HG03139 (cell line): ENCODE data around the gene FRAS1.
"Not testable (repeated sequence)": the region's sequence is repeated elsewhere in the genome, so short reads cannot be mapped to it uniquely, and the experiment has no call there.

Source experiments
- ATAC-seq: cut with Tn5 transposase; IDR thresholded peaks from one replicate; pipeline ENCODE4 v1.9.1; 2021; ENCODE audit not compliant: unreplicated experiment

Gene FRAS1

GRCh38 chr4:78165758-78166157, 108.6 kb downstream of the FRAS1 start:
- ATAC-seq = no peak

GRCh38 chr4:78166622-78167021, 109.5 kb downstream of the FRAS1 start:
- ATAC-seq = no peak

- no peak for ATAC-seq
Measured at GRCh38 chr4:78167510-78167909, 110.4 kb downstream of the FRAS1 start.

- ATAC-seq = no peak
Measured at GRCh38 chr4:78168029-78168428, 110.9 kb downstream of the FRAS1 start.

GRCh38 chr4:78169728-78170127, 112.6 kb downstream of the FRAS1 start:
- no peak for ATAC-seq

- ATAC-seq = no peak
Measured at GRCh38 chr4:78171482-78171881, 114.4 kb downstream of the FRAS1 start.

GRCh38 chr4:78174891-78175290, 117.8 kb downstream of the FRAS1 start:
- ATAC-seq = no peak

- ATAC-seq = no peak
Measured at GRCh38 chr4:78179196-78179595, 122.1 kb downstream of the FRAS1 start.

GRCh38 chr4:78181681-78182234, 124.6 kb downstream of the FRAS1 start:
- not testable (repeated sequence) for ATAC-seq

GRCh38 chr4:78184584-78184983, 127.5 kb downstream of the FRAS1 start:
- ATAC-seq = no peak

GRCh38 chr4:78185117-78185516, 128.0 kb downstream of the FRAS1 start:
- ATAC-seq = no peak

- ATAC-seq = no peak
Measured at GRCh38 chr4:78186597-78187543, 129.7 kb downstream of the FRAS1 start.

GRCh38 chr4:78190068-78190467, 132.9 kb downstream of the FRAS1 start:
- ATAC-seq = no peak

- no peak for ATAC-seq
Measured at GRCh38 chr4:78190595-78190994, 133.5 kb downstream of the FRAS1 start.

- no peak for ATAC-seq
Measured at GRCh38 chr4:78197947-78198346, 140.8 kb downstream of the FRAS1 start.

- ATAC-seq = no peak
Measured at GRCh38 chr4:78199984-78200383, 142.9 kb downstream of the FRAS1 start.

- no peak for ATAC-seq
Measured at GRCh38 chr4:78200949-78201348, 143.8 kb downstream of the FRAS1 start.

- ATAC-seq = no peak
Measured at GRCh38 chr4:78204176-78204575, 147.1 kb downstream of the FRAS1 start.

- ATAC-seq = no peak
Measured at GRCh38 chr4:78205591-78205990, 148.5 kb downstream of the FRAS1 start.

- no peak for ATAC-seq
Measured at GRCh38 chr4:78207541-78207940, 150.4 kb downstream of the FRAS1 start.

- ATAC-seq = no peak
Measured at GRCh38 chr4:78207951-78208350, 150.8 kb downstream of the FRAS1 start.

- ATAC-seq = not testable (repeated sequence)
Measured at GRCh38 chr4:78208896-78209295, 151.8 kb downstream of the FRAS1 start.
